ENCODE results near the gene REST. TPM values are rescaled to one million over a fixed set of nuclear protein-coding genes. Genes with fewer than 3 reads are reported as not detected.
"Not testable (repeated sequence)": the region's sequence is repeated elsewhere in the genome, so short reads cannot be mapped to it uniquely, and the experiment has no call there.

REST gene
- polyA plus RNA-seq, 1 of the 3 experiments (the other 2 are of a cell fraction), result 6.0 TPM

DNA sequence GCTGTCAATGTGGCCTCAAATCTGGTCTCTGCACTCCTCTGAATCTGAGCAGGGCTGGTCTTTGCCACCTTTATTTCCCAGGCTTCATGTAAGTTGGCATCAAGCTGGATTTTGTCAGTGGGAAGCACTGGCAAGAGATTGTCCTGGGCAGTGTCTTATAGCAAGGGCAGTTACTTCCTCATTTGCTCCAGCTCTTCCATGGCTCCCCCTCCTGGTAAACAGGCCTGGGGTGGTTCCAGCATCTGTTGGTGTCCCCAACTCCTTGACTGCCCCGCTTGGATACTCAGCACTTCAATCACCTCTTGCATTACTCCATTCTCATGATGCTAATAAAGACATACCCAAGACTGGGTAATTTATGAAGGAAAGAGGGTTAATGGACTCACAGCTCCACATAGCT lies 15.0 kb upstream of the REST start:
- ChIA-PET POLR2A (no interaction called here), CTCF (no interaction called here)
- H3K27ac ChIP-seq (ENCODE audit: low read depth in 2 of 2, low read length in 1 of 2), result no peak overlapping the region
- H3K79me2 ChIP-seq (ENCODE audit: insufficient read depth), result no peaks in the 10 kb centered on the region
- H3K27me3 ChIP-seq (ENCODE audit: insufficient read depth), result no peaks in the 10 kb centered on the region
- no peak overlapping the region for H3K4me2 ChIP-seq
- DNase-seq, result no peak
- 88% methylated on average over 1 of the region's 1 CpG for WGBS (ENCODE audit: low lambda C conversion rate)
- H3F3A ChIP-seq (replicated peaks; ENCODE audit: insufficient read depth), result no peaks in the 10 kb centered on the region
- no peaks in the 10 kb centered on the region for H3K9me2 ChIP-seq
- no peaks in the 10 kb centered on the region for H4K20me1 ChIP-seq (ENCODE audit: insufficient read depth)
- no peaks in the 10 kb centered on the region for H3K4me1 ChIP-seq (ENCODE audit: control insufficient read depth in 1 of 2, insufficient read depth in 2 of 2, low read depth in 1 of 2, low read length in 1 of 2)
- H3K4me3 ChIP-seq (ENCODE audit: low read depth in 2 of 2, low read length in 1 of 2), result no peak overlapping the region
- H2AFZ ChIP-seq (ENCODE audit: low read depth), result no peak overlapping the region
- no peaks in the 10 kb centered on the region for H3K36me3 ChIP-seq (replicated peaks in 1 of 2; ENCODE audit: control insufficient read depth in 1 of 2, insufficient read depth in 2 of 2, low read length in 1 of 2)
- no peak overlapping the region for H3K9ac ChIP-seq
- no peaks in the 10 kb centered on the region for H3K9me3 ChIP-seq
- TF ChIP-seq MEF2A (IDR thresholded peaks at IDR 0.05; ENCODE audit: borderline replicate concordance, low read depth), result no peak
- no peak for TF ChIP-seq ELF1 (IDR thresholded peaks at IDR 0.05)

DNA sequence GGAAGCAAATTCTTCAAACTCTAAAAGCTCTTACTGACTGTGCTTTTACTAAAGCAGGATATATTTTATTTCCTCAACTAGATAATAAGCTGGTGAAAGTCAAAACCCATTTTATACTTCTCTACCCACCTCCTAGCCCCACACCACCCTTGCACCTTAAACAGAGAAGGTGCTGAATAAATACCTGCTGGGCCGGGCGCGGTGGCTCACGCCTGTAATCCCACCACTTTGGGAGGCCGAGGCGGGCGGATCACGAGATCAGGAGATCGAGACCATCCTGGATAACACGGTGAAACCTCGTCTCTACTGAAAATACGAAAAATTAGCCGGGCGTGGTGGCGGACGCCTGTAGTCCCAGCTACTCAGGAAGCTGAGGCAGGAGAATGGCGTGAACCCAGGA lies 9.9 kb upstream of the REST start:
- H3K9me2 ChIP-seq; POLR2A ChIA-PET; H3F3A ChIP-seq (replicated peaks; ENCODE audit: insufficient read depth); H3K36me3 ChIP-seq (replicated peaks in 1 of 2; ENCODE audit: control insufficient read depth in 1 of 2, insufficient read depth in 2 of 2, low read length in 1 of 2); H3K27ac ChIP-seq (ENCODE audit: low read depth in 2 of 2, low read length in 1 of 2); H3K27me3 ChIP-seq (ENCODE audit: insufficient read depth); H3K79me2 ChIP-seq (ENCODE audit: insufficient read depth); CTCF ChIA-PET; H3K9ac ChIP-seq; H3K4me2 ChIP-seq; H3K4me1 ChIP-seq (ENCODE audit: control insufficient read depth in 1 of 2, insufficient read depth in 2 of 2, low read depth in 1 of 2, low read length in 1 of 2); H2AFZ ChIP-seq (ENCODE audit: low read depth); H4K20me1 ChIP-seq (ENCODE audit: insufficient read depth); H3K9me3 ChIP-seq; DNase-seq; H3K4me3 ChIP-seq (ENCODE audit: low read depth in 2 of 2, low read length in 1 of 2): not testable (repeated sequence)
- WGBS (ENCODE audit: low lambda C conversion rate), result 92% methylated on average over 9 of the region's 17 CpGs

DNA sequence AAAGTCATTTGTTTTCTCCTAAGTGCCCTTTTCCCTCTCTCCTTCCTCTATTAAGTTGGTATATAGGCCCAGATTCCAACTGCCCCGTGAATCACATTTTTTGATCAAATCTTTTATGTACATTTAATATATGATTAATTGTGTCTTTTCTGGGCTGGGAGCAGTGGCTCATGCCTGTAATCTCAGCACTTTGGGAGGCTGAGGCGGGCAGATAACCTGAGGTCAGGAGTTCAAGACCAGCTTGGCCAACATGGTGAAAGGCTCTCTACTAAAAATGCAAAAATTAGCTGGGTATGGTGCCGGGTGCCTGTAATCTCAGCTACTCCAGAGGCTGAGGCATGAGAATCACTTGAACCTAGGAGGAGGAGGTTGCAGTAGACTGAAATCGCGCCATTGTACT lies 7.5 kb upstream of the REST start:
- H3K4me3 ChIP-seq (ENCODE audit: low read depth in 2 of 2, low read length in 1 of 2); CTCF ChIA-PET; H3K27ac ChIP-seq (ENCODE audit: low read depth in 2 of 2, low read length in 1 of 2); H3K79me2 ChIP-seq (ENCODE audit: insufficient read depth); H3F3A ChIP-seq (replicated peaks; ENCODE audit: insufficient read depth); H3K36me3 ChIP-seq (replicated peaks in 1 of 2; ENCODE audit: control insufficient read depth in 1 of 2, insufficient read depth in 2 of 2, low read length in 1 of 2); POLR2A ChIA-PET; H3K4me1 ChIP-seq (ENCODE audit: control insufficient read depth in 1 of 2, insufficient read depth in 2 of 2, low read depth in 1 of 2, low read length in 1 of 2); H3K9me2 ChIP-seq; DNase-seq; H3K27me3 ChIP-seq (ENCODE audit: insufficient read depth); H3K4me2 ChIP-seq; H3K9me3 ChIP-seq; H3K9ac ChIP-seq; H2AFZ ChIP-seq (ENCODE audit: low read depth); H4K20me1 ChIP-seq (ENCODE audit: insufficient read depth): not testable (repeated sequence)
- 76% methylated on average over 5 of the region's 5 CpGs for WGBS (ENCODE audit: low lambda C conversion rate)

DNA sequence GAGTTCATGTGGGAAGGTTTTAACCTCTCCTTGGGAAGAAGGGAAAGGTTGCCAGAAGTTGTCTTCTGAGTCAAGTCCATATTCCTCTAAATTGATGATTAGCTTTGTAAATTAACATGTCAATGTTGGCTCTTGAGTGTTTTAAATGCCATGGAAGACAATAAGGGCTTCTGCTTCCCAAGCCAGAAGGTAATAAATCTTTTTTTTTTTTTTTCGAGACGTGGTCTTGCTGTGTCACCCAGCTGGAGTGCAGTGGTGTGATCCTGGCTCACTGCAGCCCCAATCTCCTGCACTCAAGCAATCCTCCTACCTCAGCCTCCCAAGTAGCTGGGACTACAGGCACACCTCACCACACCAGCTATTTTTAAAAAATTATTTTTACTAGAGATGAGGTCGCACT lies 5.0 kb upstream of the REST start:
- H3K36me3 ChIP-seq (replicated peaks in 1 of 2; ENCODE audit: control insufficient read depth in 1 of 2, insufficient read depth in 2 of 2, low read length in 1 of 2), result no peaks in the 10 kb centered on the region
- no peak overlapping the region for H3K4me2 ChIP-seq
- no peak for TF ChIP-seq EP300 (IDR thresholded peaks at IDR 0.05; ENCODE audit: borderline replicate concordance in 1 of 2, low read depth in 1 of 2, low read length in 1 of 2)
- no peak for TF ChIP-seq TAF1 (IDR thresholded peaks at IDR 0.05; ENCODE audit: borderline replicate concordance, low read depth, low read length)
- TF ChIP-seq, protein P1, sequence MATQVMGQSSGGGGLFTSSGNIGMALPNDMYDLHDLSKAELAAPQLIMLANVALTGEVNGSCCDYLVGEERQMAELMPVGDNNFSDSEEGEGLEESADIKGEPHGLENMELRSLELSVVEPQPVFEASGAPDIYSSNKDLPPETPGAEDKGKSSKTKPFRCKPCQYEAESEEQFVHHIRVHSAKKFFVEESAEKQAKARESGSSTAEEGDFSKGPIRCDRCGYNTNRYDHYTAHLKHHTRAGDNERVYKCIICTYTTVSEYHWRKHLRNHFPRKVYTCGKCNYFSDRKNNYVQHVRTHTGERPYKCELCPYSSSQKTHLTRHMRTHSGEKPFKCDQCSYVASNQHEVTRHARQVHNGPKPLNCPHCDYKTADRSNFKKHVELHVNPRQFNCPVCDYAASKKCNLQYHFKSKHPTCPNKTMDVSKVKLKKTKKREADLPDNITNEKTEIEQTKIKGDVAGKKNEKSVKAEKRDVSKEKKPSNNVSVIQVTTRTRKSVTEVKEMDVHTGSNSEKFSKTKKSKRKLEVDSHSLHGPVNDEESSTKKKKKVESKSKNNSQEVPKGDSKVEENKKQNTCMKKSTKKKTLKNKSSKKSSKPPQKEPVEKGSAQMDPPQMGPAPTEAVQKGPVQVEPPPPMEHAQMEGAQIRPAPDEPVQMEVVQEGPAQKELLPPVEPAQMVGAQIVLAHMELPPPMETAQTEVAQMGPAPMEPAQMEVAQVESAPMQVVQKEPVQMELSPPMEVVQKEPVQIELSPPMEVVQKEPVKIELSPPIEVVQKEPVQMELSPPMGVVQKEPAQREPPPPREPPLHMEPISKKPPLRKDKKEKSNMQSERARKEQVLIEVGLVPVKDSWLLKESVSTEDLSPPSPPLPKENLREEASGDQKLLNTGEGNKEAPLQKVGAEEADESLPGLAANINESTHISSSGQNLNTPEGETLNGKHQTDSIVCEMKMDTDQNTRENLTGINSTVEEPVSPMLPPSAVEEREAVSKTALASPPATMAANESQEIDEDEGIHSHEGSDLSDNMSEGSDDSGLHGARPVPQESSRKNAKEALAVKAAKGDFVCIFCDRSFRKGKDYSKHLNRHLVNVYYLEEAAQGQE (IDR thresholded peaks at IDR 0.05; ENCODE audit: low read depth, low read length), result no peak
- no peak for TF ChIP-seq RCOR1 (IDR thresholded peaks at IDR 0.05; ENCODE audit: low read length)
- TF ChIP-seq, protein P2, sequence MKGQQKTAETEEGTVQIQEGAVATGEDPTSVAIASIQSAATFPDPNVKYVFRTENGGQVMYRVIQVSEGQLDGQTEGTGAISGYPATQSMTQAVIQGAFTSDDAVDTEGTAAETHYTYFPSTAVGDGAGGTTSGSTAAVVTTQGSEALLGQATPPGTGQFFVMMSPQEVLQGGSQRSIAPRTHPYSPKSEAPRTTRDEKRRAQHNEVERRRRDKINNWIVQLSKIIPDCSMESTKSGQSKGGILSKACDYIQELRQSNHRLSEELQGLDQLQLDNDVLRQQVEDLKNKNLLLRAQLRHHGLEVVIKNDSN (IDR thresholded peaks at IDR 0.05; ENCODE audit: borderline replicate concordance, low read depth), result no peak
- ChIA-PET POLR2A (no interaction called here), CTCF (interaction anchor here (0.6 to 1.3 kb wide), 2 partner anchors 29 to 66 kb away, joined by 4 read pairs; no protein-coding TSS in a partner anchor)
- H3K27ac ChIP-seq (ENCODE audit: low read depth in 2 of 2, low read length in 1 of 2), result no peak overlapping the region
- no peaks in the 10 kb centered on the region for H4K20me1 ChIP-seq (ENCODE audit: insufficient read depth)
- WGBS (ENCODE audit: low lambda C conversion rate), result 43% methylated on average over 3 of the region's 3 CpGs
- no peak overlapping the region for H3K9ac ChIP-seq
- peaks cover 0 to 3% of the 10 kb centered on the region in 2 experiments; a peak in 1 of 4 replicates for H3K4me1 ChIP-seq (ENCODE audit: control insufficient read depth in 1 of 2, insufficient read depth in 2 of 2, low read depth in 1 of 2, low read length in 1 of 2)
- H3K79me2 ChIP-seq (ENCODE audit: insufficient read depth), result no peaks in the 10 kb centered on the region
- no peaks in the 10 kb centered on the region for H3K27me3 ChIP-seq (ENCODE audit: insufficient read depth)
- H2AFZ ChIP-seq (ENCODE audit: low read depth), result no peak overlapping the region
- no peak for DNase-seq
- H3K4me3 ChIP-seq (ENCODE audit: low read depth in 2 of 2, low read length in 1 of 2), result no peak overlapping the region
- no peaks in the 10 kb centered on the region for H3F3A ChIP-seq (replicated peaks; ENCODE audit: insufficient read depth)
- H3K9me3 ChIP-seq, result no peaks in the 10 kb centered on the region
- no peaks in the 10 kb centered on the region for H3K9me2 ChIP-seq
